Activated T-cell treated with anti-CD3 and anti-CD28 coated beads for 48 hours (primary cell): ENCODE results near the gene POLR2E.
"Not testable (repeated sequence)": the region's sequence is repeated elsewhere in the genome, so short reads cannot be mapped to it uniquely, and the experiment has no call there.

Source experiments
- DNase-seq: peaks from one replicate; pipeline ENCODE4 v3.0.0-alpha.2; 2020; ENCODE audit warnings: low read depth

POLR2E gene

GRCh38 chr19:1125601-1126467 is 30.7 kb upstream of the POLR2E start:
- no peak for DNase-seq

GRCh38 chr19:1123885-1124677 is 28.9 kb upstream of the POLR2E start:
- DNase-seq = no peak

GRCh38 chr19:1123381-1123780 is 28.2 kb upstream of the POLR2E start:
- no peak for DNase-seq

GRCh38 chr19:1122972-1123363 is 27.8 kb upstream of the POLR2E start:
- peak; percentile 77 for DNase-seq

DNA sequence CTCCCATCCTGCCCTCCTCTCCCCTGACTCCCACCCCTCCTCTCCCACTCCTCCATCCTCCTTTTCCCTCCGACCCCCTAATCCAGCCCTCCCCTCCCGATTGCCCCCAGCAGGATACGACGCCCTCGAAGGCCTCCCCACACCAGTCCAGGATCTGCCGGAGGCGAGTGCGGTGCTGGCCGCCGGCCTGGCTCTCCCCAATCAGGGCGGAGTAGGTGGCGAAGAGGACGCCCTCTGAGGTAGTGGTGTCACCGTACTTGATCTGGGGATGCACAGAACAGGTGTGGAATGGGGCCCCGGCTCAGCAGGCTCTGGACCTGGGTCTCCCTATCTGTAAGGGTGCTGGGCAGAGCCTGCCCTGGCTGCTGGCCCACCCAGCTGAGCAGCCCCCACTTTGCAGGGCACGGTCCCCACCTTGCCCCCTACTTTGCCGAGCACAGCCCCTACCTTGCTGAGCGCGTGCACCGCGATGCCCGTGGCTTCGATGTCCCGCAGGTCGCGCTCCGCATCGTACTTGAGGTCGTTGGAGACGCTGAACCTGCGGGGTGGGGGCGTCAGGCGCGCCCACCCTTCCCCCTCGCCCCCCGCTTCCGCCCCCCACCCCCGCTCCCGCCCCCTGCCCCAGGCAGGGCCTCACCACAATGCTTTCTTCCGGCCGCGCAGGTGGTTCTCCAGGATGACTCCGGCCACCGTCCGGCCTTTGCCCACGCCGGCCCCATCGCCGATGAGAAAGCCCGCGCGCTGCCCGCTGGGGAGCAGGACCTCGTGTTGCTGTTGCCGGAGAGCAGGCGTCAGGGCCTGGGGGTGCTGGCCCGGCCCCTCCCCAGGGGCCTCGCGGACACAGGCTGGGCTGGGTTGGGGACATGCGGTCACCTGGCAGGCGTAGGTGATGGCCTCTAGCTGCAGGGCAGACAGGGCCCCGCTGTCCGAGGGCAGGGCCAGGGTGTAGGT is 27.1 kb upstream of the POLR2E start:
- DNase-seq = no peak

DNA sequence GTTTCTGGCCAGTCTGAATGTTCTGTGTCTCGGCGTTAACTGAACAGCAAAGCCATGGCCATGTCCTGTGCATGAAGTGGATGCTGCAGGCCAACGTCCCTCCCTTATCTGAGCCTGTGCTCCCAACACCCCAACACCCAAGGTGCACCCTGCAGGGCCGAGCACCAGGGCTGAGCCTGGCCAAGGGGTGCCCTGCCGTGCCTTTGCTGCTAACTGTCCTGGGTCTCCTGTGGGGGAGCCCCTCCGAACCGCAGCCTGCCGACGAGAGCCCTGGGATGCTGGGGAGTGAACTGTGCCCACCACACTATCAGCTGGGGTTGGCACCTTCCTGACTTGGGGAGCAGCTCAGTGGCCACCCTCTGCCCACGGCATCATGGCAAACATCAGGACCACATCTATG is 26.2 kb upstream of the POLR2E start:
- DNase-seq = no peak

GRCh38 chr19:1119475-1120217 is 24.5 kb upstream of the POLR2E start:
- DNase-seq = no peak

DNA sequence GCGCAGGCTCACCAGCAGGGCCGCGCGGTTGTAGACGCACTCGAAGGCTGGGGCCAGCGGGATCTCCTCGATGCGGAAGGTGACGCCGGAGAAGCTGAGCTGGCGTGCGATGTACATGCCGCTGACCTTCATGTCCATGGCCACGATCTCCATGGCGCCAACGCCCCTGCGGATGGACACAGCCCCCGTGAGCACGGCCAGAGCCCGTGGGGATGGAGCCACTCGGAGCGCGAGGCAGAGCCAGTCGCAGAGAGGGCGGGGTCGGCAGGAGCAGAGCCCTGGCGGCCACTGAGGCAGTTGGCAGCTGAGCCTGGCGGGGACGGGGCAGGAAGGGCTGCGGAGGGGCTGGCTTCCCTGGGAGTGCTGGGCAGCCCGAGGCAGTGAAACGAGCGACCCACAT is 23.8 kb upstream of the POLR2E start:
- DNase-seq = no peak

GRCh38 chr19:1117654-1118053 is 22.5 kb upstream of the POLR2E start:
- DNase-seq = no peak

DNA sequence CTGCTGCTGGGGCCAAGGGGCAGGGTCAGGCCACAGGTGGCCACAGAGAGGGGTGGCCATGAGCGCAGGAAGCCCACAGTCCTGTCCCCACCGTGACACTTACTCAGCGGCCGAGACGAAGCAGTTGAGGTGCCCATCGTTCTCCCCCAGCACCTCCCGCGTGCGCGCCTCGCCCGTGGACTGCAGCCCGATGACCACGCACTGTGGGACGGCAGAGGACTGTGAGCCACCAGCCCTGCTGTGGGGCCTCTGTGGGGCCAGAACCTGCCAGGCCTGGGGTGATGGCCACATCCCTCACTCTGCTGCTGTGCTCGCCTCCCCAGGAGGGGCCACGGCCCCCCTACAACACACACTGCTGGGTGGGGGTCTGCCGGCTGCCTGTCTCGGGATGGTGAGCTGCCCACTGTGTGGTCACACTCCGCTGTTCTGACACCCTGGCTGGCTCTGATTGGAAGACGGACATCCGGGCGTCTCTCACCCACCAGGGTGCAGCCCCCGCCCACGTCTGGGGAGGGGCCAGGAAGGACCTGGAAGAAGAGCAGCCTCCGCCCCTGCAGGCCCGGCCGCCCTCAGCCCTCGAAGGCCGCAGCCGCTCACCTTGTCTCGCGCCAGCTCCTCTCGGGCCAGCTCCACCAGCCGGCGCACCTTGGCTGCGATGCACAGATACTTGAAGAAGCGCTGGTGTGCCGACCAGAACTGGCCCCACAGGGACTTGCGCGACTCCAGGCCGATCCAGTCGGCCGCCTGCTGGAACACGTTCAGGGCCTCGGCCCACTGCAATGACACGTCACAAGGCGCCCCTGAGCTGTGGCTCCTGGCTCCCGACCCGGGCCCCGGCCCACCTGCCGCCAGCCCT is 21.8 kb upstream of the POLR2E start:
- DNase-seq = no peak

- no peak for DNase-seq
These were observed 20.7 kb upstream of the POLR2E start for GRCh38 chr19:1115646-1116420.

GRCh38 chr19:1114728-1115127 is 19.6 kb upstream of the POLR2E start:
- DNase-seq = not testable (repeated sequence)

- no peak for DNase-seq
These were observed 18.9 kb upstream of the POLR2E start for GRCh38 chr19:1113986-1114483.

DNA sequence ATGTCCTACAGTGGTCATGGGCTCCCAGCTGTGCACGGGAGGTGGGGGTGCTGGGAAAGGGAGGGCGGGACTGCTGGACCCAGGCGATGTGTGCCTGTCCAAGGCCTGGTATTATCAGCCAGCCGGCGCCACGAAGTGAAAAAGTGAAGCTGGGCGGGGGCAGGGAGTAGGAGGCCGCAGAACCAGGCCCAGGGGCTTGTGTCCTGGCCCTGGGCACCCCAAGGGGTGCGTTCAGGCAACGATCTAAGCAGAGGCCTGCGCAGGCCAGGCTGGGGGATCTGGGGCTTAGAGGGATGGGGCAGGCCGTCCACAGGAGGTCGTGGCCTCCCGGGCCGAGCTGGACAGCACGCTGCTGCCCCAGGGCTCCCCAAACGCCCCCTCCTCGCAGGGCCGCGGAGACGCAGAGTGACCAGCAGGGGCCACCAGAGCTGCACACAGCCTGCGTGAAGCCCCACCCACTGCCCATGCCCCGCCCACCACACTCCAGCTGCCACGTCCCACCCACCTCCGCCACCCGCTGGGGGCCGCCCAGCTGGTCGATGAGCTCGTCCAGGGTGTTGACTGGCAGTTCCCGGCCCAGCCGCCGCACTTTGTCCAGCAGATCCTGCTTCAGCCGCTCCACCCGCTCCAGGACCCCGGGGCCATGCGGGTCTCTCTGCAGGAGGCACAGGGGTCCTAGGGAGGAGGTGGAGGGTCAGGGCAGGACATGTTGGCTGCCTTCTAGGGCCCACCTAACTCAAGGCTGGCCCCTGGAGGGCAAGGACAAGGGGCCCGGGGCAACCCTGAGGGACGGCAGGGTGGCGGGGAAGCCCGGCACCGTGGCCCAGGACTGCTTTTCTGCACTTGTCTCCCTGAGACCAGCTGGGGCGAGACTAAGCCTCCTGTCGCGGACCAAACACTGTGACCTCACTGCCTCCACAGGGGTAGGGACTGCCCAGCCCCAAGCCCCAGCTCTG is 18.1 kb upstream of the POLR2E start:
- DNase-seq = peak; percentile 82

GRCh38 chr19:1112268-1113029 is 17.3 kb upstream of the POLR2E start:
- DNase-seq = no peak

GRCh38 chr19:1111641-1112267 is 16.6 kb upstream of the POLR2E start:
- DNase-seq = no peak
